Parathyroid adenoma (tissue), 2 donors: ENCODE measurements around the gene PTGFRN.

Source experiments
- H2AFZ ChIP-seq: fragments of 300-600 bp; sonication (generic); one replicate; pipeline ENCODE4 v1.7.0; 2017; ENCODE audit warnings: antibody characterized with exemption, mild to moderate bottlenecking
- H3K27ac ChIP-seq: fragments of 300-600 bp; sonication (generic); one replicate; pipeline ENCODE4 v1.7.0; 2017
- H3K27me3 ChIP-seq: fragments of 300-600 bp; sonication (generic); one replicate; pipeline ENCODE4 v1.7.0; 2017; ENCODE audit warnings: low read length; ENCODE audit not compliant: control insufficient read depth, insufficient read depth
- H3K36me3 ChIP-seq: fragments of 300-600 bp; sonication (generic); one replicate; pipeline ENCODE4 v1.7.0; 2017; ENCODE audit warnings: low read length; ENCODE audit not compliant: control insufficient read depth, insufficient read depth
- H3K4me1 ChIP-seq: fragments of 300-600 bp; sonication (generic); one replicate; pipeline ENCODE4 v1.7.0; 2017; ENCODE audit warnings: control low read depth
- H3K4me2 ChIP-seq: fragments of 300-600 bp; sonication (generic); one replicate; pipeline ENCODE4 v1.7.0; 2017; ENCODE audit warnings: low read length
- H3K4me3 ChIP-seq: fragments of 300-600 bp; sonication (generic); one replicate; pipeline ENCODE4 v1.7.0; 2017; ENCODE audit warnings: low read depth, low read length
- H3K79me2 ChIP-seq: fragments of 300-600 bp; sonication (generic); one replicate; pipeline ENCODE4 v1.7.0; 2017; ENCODE audit warnings: control low read depth
- H3K9ac ChIP-seq: fragments of 300-600 bp; sonication (generic); one replicate; pipeline ENCODE4 v1.7.0; 2017; ENCODE audit warnings: mild to moderate bottlenecking
- H3K9me3 ChIP-seq: fragments of 300-600 bp; sonication (generic); one replicate; pipeline ENCODE4 v1.7.0; 2017; ENCODE audit warnings: low read length; ENCODE audit not compliant: control insufficient read depth
- CTCF ChIP-seq: fragments of 300-600 bp; sonication (generic); IDR thresholded peaks from one replicate; pipeline ENCODE4 v1.7.0; 2017; ENCODE audit warnings: antibody characterized with exemption, mild to moderate bottlenecking
- donor health status: primary hyperparathyroidism.

PTGFRN gene

GRCh38 chr1:116921301-116921885 lies 11.7 kb downstream of the PTGFRN start:
- no peak overlapping the region for H3K4me3 ChIP-seq
- no peak overlapping the region for H3K27ac ChIP-seq
- TF ChIP-seq CTCF = no peak
- no peak overlapping the region for H3K4me2 ChIP-seq
- H3K36me3 ChIP-seq = no peaks in the 10 kb centered on the region
- no peak overlapping the region for H2AFZ ChIP-seq
- peaks cover 3% of the 10 kb centered on the region for H3K4me1 ChIP-seq
- no peaks in the 10 kb centered on the region for H3K9me3 ChIP-seq
- no peaks in the 10 kb centered on the region for H3K27me3 ChIP-seq
- H3K79me2 ChIP-seq = no peaks in the 10 kb centered on the region
- no peak overlapping the region for H3K9ac ChIP-seq

- peaks cover 3% of the 10 kb centered on the region for H3K4me1 ChIP-seq
- H3K79me2 ChIP-seq = no peaks in the 10 kb centered on the region
- no peak for TF ChIP-seq CTCF
- H3K4me2 ChIP-seq = no peak overlapping the region
- no peaks in the 10 kb centered on the region for H3K9me3 ChIP-seq
- H2AFZ ChIP-seq = no peak overlapping the region
- no peak overlapping the region for H3K4me3 ChIP-seq
- H3K36me3 ChIP-seq = no peaks in the 10 kb centered on the region
- no peaks in the 10 kb centered on the region for H3K27me3 ChIP-seq
- H3K9ac ChIP-seq = no peak overlapping the region
- H3K27ac ChIP-seq = no peak overlapping the region
Observed at GRCh38 chr1:116921937-116922336, 12.2 kb downstream of the PTGFRN start.

DNA sequence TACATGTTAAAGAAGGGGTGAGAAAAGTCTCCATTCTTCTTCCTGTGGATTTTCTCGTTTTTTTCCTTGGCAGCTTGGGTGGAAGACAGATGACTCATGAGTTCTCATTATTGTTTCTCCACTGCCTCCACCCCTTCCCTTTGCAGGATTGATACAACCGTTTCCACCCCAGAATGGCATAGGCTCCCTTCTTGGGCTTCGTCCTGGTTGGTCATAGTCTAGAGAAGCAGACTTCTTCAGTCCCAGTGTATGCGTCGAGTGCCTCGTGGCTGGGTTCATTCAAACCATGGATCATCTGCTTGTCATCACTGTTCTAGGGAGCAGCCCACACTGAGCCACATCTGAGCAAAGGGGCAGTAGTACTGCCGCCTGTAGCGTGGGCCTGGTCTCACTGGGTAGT lies 13.7 kb downstream of the PTGFRN start:
- H3K9me3 ChIP-seq = no peaks in the 10 kb centered on the region
- H3K4me1 ChIP-seq = peaks cover 3% of the 10 kb centered on the region
- H3K4me2 ChIP-seq = no peak overlapping the region
- TF ChIP-seq CTCF = no peak
- no peaks in the 10 kb centered on the region for H3K79me2 ChIP-seq
- no peak overlapping the region for H3K27ac ChIP-seq
- H3K4me3 ChIP-seq = no peak overlapping the region
- H3K36me3 ChIP-seq = no peaks in the 10 kb centered on the region
- no peak overlapping the region for H2AFZ ChIP-seq
- H3K9ac ChIP-seq = no peak overlapping the region
- no peaks in the 10 kb centered on the region for H3K27me3 ChIP-seq

- H2AFZ ChIP-seq = no peak overlapping the region
- H3K9ac ChIP-seq = no peak overlapping the region
- no peak overlapping the region for H3K4me2 ChIP-seq
- H3K36me3 ChIP-seq = no peaks in the 10 kb centered on the region
- H3K27me3 ChIP-seq = no peaks in the 10 kb centered on the region
- H3K27ac ChIP-seq = no peak overlapping the region
- TF ChIP-seq CTCF = no peak
- no peaks in the 10 kb centered on the region for H3K4me1 ChIP-seq
- H3K4me3 ChIP-seq = no peak overlapping the region
- no peaks in the 10 kb centered on the region for H3K9me3 ChIP-seq
- no peaks in the 10 kb centered on the region for H3K79me2 ChIP-seq
Observed at GRCh38 chr1:116927049-116927798, 17.5 kb downstream of the PTGFRN start.
